Ishikawa (cell line): ENCODE data around the gene SMARCE1.

Source experiments
- CEBPB ChIP-seq: IDR thresholded peaks from 2 replicates; pipeline ENCODE4 v1.6.1; 2012
- CREB1 ChIP-seq: IDR thresholded peaks from 2 replicates; pipeline ENCODE4 v1.6.1; 2012; ENCODE audit warnings: low read depth
- EGR1 ChIP-seq: IDR thresholded peaks from 2 replicates; pipeline ENCODE4 v1.6.1; 2012
- EP300 ChIP-seq: IDR thresholded peaks from 2 replicates; pipeline ENCODE4 v1.6.1; 2012; ENCODE audit warnings: borderline replicate concordance
- FOXM1 ChIP-seq: IDR thresholded peaks from 2 replicates; pipeline ENCODE4 v1.6.1; 2012; ENCODE audit warnings: low read depth, borderline replicate concordance
- MAX ChIP-seq: IDR thresholded peaks from 2 replicates; pipeline ENCODE4 v1.6.1; 2012
- NFIC ChIP-seq: IDR thresholded peaks from 2 replicates; pipeline ENCODE4 v1.6.1; 2012
- RAD21 ChIP-seq: IDR thresholded peaks from 2 replicates; pipeline ENCODE4 v1.6.1; 2012; ENCODE audit warnings: low read depth
- REST ChIP-seq: IDR thresholded peaks from 2 replicates; pipeline ENCODE4 v1.6.1; 2012; ENCODE audit warnings: low read depth, mild to moderate bottlenecking
- TAF1 ChIP-seq: IDR thresholded peaks from 2 replicates; pipeline ENCODE4 v1.6.1; 2012; ENCODE audit warnings: low read depth, mild to moderate bottlenecking
- TCF12 ChIP-seq: IDR thresholded peaks from 2 replicates; pipeline ENCODE4 v1.6.1; 2012; ENCODE audit warnings: low read depth
- TEAD4 ChIP-seq: IDR thresholded peaks from 2 replicates; pipeline ENCODE4 v1.6.1; 2012
- USF1 ChIP-seq: IDR thresholded peaks from 2 replicates; pipeline ENCODE4 v1.6.1; 2012
- YY1 ChIP-seq: IDR thresholded peaks from 2 replicates; pipeline ENCODE4 v1.6.1; 2012; ENCODE audit warnings: low read depth
- ZBTB7A ChIP-seq: IDR thresholded peaks from 2 replicates; pipeline ENCODE4 v1.6.1; 2012; ENCODE audit warnings: low read depth

SMARCE1 gene

GRCh38 chr17:40611840-40612474 is 35.7 kb downstream of the SMARCE1 start:
- TF ChIP-seq USF1 (no peak), MAX (no peak), TAF1 (no peak), NFIC (no peak), YY1 (no peak), ZBTB7A (no peak), CEBPB (no peak), FOXM1 (no peak), TCF12 (no peak), RAD21 (no peak), TEAD4 (no peak), CREB1 (no peak), EP300 (no peak), EGR1 (no peak), REST (no peak)

- TF ChIP-seq YY1 (no peak), FOXM1 (no peak), MAX (no peak), CEBPB (no peak), ZBTB7A (no peak), TEAD4 (no peak), EGR1 (no peak), USF1 (no peak), NFIC (no peak), TAF1 (no peak), REST (no peak), EP300 (no peak)
Observed at GRCh38 chr17:40610359-40610758, 37.3 kb downstream of the SMARCE1 start.

GRCh38 chr17:40608061-40608581 is 39.5 kb downstream of the SMARCE1 start:
- TF ChIP-seq REST = no peak
- no peak for TF ChIP-seq RAD21
- TF ChIP-seq TAF1 = no peak
- no peak for TF ChIP-seq TEAD4
- TF ChIP-seq CREB1 = no peak
- TF ChIP-seq FOXM1 = no peak
- TF ChIP-seq EP300 = no peak
- TF ChIP-seq ZBTB7A = no peak
- no peak for TF ChIP-seq CEBPB
- no peak for TF ChIP-seq TCF12
- no peak for TF ChIP-seq MAX
- no peak for TF ChIP-seq YY1
- no peak for TF ChIP-seq NFIC
- TF ChIP-seq EGR1 = no peak

GRCh38 chr17:40607641-40608040 is 40.0 kb downstream of the SMARCE1 start:
- TF ChIP-seq MAX (no peak), FOXM1 (no peak), EP300 (no peak), TAF1 (no peak), ZBTB7A (no peak), TEAD4 (no peak), NFIC (no peak), RAD21 (no peak), USF1 (no peak), TCF12 (no peak), CREB1 (no peak)
